DND-41 (cell line): ENCODE data around the gene SLC39A11.

ENCODE experiments used
- EZH2 ChIP-seq: IDR thresholded peaks from 3 replicates; pipeline ENCODE4 v1.6.1; 2012; ENCODE audit warnings: borderline replicate concordance, low read depth, mild to moderate bottlenecking, moderate library complexity, low read length, inconsistent platforms; ENCODE audit not compliant: severe bottlenecking
- TF ChIP-seq, protein P1 (sequence below): IDR thresholded peaks from 2 replicates; pipeline ENCODE4 v1.5.1; 2012; ENCODE audit warnings: borderline replicate concordance, low read length, moderate library complexity, mild to moderate bottlenecking; ENCODE audit not compliant: poor library complexity, severe bottlenecking; ENCODE audit errors: extremely low read depth

DNA sequence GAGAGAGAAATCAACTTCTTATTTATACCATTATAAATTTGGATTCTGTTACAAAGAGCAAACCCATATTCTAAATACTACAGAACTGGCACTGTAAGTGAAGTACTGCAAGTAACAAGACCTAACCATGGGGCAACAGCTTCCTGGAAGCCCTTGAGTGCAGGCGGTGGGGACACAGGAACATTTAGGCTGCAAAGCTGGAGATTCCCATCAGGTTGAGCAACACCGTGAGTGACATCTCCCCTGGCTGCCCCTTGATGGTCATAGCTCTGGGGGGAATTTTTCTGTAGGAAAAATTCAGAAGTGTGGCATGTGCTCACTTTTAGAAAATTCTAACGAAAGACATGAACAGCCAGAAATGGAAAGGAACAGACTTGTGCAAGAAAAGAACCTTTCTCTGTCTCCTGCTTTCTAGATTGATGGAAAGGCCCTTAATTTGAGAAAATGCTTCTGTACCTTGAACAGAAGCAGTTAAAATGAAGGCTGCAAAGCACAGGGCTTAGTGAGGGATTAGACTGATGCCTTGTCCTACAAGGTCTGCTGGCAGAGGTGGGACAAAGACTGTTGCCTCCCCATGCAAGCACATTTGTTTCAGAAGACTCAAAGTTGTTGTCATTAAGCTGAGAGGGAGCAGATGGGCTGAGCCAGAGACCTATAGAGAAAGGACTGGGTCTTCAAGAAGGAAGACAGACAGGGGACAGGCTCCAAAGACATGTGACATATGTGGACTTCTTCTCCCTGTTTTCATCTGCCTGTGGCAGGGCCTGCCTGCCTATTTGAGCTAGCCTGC is 380.8 kb downstream of the SLC39A11 start:
- TF ChIP-seq EZH2, result no peak
- TF ChIP-seq, protein P1, sequence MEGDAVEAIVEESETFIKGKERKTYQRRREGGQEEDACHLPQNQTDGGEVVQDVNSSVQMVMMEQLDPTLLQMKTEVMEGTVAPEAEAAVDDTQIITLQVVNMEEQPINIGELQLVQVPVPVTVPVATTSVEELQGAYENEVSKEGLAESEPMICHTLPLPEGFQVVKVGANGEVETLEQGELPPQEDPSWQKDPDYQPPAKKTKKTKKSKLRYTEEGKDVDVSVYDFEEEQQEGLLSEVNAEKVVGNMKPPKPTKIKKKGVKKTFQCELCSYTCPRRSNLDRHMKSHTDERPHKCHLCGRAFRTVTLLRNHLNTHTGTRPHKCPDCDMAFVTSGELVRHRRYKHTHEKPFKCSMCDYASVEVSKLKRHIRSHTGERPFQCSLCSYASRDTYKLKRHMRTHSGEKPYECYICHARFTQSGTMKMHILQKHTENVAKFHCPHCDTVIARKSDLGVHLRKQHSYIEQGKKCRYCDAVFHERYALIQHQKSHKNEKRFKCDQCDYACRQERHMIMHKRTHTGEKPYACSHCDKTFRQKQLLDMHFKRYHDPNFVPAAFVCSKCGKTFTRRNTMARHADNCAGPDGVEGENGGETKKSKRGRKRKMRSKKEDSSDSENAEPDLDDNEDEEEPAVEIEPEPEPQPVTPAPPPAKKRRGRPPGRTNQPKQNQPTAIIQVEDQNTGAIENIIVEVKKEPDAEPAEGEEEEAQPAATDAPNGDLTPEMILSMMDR, result no peak
